Pulmonary artery endothelial cell (primary cell): ENCODE data around the gene AMT. TPM values are rescaled to one million over a fixed set of nuclear protein-coding genes. Genes with fewer than 3 reads are reported as not detected.

Source experiments
- DNase-seq: peaks from one replicate; pipeline ENCODE4 v3.0.0-alpha.2; 2011; ENCODE audit warnings: low read depth, low spot score
- total RNA-seq: library from RNA; depleted of rRNA; stranded (reverse); fragments of >200 nt; gene quantifications from 2 replicates; pipeline ENCODE4 v1.2.3, GENCODE V29; 2014

The AMT gene, protein sequence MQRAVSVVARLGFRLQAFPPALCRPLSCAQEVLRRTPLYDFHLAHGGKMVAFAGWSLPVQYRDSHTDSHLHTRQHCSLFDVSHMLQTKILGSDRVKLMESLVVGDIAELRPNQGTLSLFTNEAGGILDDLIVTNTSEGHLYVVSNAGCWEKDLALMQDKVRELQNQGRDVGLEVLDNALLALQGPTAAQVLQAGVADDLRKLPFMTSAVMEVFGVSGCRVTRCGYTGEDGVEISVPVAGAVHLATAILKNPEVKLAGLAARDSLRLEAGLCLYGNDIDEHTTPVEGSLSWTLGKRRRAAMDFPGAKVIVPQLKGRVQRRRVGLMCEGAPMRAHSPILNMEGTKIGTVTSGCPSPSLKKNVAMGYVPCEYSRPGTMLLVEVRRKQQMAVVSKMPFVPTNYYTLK
- 0.33 and 0.53 TPM in 2 replicates for total RNA-seq

DNA sequence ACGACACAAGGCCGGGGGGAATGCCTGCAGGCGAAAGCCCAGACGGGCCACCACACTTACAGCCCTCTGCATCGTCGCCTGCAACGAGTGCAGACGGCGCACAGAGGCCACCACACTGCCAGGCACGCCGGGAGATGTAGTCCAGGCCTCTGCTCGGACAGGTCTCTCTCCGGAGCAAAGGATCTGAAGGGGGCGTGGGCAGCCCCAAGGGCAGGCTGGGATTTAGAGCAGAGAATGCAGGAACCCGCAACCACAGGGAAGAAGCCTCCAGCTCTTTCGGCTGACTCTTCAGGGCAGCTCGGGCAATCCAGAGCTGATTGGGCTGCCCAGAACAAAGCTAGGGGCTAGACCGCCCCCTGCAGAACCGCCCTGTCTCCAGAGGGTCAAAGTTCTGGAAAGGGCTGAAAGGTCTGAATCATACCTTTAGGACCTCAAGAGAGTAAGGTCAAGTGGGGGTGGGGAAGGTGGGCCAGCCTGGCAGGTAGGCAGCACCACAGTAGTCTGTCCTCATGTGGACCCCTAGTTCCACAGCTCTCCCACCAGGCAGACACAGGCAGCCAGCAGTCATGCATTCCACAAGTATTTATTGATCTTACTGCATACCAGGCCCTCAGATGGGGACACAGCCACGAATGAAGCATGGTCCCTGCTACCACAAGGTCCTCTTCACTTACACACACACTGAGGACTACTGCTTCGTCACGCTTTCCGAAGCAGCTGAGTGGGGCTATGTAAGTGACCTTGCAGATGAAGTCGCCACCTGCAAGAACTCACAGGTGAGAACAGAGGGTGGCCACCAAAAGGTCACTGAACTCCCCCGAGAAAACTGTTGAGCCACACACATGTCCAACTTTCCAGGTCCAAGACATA is at the start of gene AMT:
Gene AMT, minus strand, starts transcription at position 95 of the 870 bp plus-strand sequence. Its CDS starts 23 bp downstream, at position 72.
- DNase-seq = no peak

DNA sequence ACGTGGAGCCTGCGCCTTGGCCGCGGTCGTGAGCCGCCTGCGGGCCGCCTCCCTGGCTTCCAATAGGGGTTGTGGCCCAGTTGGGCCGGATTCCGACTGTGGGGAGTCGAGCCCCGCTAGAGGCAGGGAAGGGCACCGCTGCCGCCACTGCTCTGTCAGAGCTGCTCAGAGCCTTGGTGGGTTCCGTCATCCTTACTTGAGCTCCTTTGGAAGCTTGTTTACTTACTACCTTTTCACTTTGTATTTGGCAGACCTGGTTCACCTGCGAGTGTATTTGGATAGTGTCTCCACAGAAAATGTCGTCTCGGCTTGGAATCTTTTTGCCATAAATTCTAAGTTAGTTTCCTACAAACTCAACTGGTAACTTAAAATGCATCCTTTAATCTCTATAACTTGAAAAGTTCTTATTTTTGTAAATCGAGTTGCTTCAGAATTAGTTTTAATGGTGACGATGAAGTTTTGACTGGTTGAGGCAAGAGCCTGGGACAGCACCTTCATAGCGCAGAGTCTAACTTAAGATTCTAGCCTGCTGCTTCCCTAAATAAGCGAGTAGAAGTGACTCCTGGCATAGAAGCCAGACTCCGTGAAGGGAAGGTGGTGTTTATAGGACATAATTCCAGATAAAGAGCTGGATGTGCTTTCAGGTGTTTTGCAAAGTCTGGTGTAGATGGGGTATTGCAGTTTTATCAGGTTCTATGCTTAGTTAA is 48.6 kb upstream of the AMT start:
- DNase-seq = no peak

DNA sequence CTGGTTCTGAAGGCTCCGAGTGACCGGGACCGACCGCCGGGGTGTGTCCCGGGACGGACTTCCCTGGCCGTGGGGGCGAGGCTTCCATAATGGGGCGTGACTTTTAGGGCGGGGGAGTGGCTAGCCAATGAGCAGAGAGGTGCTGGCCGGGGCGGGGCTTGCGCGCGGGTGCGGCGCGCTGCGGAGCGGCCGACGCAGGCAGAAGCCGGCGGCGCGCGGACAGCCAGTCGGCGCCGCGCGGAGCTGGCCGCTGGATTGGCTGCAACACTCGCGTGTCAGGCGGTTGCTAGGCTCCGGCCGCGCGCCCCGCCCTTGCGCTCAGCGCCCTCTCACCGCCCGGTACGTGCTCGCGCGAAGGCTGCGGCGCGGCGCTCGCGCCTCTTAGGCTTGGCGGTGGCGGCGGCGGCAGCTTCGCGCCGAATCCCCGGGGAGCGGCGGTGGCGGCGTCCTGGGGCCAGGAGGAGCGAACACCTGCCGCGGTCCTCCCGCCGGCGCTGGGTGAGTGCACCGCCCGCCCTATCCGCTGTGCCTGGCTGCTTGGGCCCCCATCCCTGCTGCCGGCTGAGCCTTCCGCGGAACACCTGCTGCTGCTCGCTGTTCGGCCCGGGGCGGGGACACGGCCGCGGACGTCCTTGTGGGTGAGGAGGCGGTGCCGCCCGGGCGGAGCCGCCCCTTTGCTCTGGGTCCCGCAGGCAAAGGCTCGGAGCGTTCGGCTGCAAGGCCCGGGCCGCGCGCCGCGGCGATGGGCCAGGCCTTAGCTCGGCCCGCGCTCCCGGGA is 47.9 kb upstream of the AMT start, which contains the start of gene DAG1:
Gene DAG1, plus strand, starts transcription at position 332 of the 778 bp plus-strand sequence. CDS start 40,268 bp downstream, outside the sequence.
- DNase-seq = peak; percentile 85

DNA sequence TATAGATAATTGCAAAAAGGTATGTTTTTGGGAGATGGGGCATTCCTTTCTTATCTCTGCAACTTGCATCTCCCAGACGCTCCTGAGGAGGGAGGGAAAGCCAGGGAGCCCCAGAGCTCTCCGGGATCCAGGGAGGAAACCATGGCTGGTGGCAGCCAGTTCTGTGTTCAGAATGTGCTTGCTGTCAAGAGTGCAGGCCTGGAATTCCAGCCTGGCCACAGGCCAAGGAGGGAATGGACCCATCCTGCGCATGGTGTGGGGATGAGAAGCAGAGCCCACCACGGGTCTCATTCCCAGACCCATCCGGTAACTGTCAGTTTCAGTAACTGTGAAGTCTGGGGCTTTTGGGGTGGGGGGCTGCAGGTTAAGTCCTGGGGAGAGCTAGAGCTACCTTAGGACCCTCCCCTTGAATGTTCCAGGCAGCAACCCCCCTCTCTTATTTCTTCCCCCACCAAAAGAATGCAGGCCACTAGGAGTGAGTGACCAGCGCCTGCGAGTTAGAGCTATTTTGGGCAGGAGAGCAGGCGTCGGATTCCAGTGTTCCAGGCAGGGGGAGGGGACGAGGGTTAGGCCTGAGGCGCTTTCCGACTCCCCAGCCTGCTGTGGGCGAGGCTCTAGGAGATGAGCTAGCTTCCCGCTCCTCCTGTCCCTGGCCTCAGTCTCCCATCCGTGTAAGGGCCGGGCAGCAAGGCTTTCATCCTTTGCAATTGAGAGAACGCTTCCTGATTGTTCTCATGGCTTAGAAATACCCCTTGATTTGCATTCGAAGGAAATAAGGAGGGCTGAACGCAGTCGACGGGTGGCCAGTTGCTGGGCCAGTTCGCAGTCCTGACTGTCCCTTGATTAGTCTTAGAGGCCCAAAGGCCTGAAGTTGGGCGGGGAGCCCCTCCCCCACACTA is 47.0 kb upstream of the AMT start:
- DNase-seq = no peak

DNA sequence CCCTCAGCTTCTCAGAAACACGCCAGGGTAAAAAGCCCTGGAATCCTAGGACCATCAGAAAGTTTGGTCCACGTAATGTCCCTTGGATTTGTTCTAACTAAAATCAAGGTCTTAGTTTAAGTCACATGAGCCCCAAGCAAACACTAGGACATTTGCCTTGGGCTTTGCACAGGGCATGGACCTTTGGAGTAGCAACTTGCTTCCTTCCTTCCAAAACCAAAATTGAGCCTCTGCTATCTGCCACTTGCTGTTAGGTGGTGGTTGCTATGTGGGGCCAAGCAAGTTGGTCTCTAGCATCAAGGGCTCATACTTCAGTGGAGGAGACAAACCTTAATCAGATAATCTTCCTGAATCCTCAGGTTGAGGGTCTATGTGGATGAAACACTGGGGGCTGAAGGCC is 43.8 kb upstream of the AMT start:
- no peak for DNase-seq

DNA sequence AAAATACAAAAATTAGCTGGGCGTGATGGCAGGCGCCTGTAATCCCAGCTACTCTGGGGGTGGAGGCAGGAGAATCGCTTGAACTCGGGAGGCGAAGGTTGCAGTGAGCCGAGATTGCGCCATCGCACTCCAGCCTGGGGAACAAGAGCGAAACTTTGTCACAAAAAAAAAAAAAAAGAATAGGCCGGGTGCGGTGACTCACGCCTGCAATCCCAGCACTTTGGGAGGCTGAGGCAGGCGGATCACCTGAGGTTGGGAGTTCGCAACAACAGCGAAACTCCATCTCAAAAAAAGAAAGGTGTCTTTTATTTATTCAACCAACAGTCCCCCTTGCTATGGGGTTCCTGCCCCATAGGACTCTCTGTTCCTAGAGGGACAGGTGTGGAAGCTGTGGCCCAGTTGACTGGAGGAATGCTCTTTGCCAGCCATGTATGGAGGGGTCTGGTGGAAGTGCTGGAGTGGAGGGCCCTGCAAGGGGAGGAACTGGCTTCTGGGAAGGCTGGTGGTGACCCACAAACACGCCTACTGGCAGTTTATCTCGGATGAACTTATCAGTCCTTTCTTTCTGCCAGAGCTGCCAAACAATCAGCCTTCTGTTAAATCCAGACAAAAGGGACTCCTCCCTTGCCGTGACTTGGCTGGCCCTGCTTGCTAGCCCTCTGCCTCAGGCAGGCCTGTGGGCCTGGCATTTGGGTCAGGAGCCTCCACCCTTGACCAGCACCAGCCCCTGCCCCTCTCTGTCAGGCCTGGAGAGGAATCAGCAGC is 43.2 kb upstream of the AMT start:
- no peak for DNase-seq

DNA sequence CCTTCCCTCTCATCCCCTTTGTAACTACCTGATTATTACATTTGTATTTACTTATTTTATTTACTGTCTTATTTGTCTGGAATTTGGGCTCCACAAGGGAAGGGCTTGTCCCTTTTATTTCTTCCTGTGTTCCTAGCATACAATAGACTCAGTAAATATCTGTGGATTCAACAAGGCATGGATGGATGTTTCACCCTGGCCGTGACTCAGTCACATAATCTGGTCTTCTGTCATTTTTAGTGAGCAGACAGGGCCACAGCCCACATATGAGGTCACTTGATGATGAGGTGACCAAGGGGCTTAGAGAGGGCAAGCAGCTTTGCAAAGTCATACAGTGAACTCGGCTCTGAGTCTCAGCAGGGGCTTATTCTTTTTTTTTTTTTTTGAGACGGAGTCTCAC is 39.9 kb upstream of the AMT start:
- DNase-seq = no peak

DNA sequence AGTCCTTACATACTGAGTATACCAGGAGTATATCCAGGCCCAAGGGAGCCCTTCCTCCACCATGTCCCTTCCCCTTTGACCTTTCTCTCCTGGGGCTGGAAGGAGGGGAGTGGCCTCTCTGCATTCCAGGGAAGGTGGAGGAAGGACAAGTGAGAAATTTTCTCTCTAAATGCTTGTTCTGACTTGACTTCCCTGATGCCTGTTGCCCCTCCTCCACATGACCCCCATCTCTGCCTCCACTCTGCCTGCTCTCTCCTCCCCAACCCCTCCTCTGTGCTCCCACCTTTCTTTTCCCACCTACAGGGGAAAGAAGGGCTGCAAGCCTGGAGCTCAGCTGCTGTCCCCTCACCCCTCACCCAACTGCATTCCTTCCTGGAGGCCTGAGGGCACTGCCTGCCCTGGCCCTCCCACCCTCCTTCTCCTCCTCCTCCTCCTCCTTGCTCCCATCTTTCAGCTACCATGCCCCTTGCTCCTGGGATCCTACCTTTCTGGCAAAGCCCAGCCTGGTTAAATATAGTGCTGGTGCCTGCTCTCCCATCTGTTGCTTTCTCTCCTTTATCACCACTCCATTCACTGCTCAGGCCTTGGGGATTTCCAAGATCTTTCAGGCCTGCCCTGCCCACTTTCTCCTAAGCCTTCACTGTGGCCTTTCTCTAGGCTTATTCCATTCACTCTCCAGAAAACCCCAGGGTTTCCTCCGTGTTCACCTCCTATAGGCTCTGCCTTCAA is 39.3 kb upstream of the AMT start:
- DNase-seq = no peak

DNA sequence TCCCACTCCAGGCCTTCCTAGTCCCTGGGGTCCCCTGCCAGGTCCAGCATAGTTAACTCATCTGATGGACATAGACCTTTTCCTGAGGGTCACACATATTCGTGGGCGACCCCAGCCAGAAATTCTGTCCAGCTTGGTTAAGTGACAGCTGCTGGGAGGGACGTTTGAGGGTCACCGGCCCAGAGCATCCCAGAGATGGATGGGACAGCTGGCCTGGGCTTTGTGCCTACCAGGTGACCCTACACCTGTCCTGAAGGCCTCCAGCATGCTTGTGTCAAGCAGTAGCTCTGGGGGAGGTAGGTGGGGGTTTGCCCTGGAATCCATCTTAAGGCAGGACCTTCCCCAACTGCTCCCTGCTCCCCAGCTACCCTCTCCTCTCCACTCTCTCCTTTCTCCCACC is 38.7 kb upstream of the AMT start:
- no peak for DNase-seq

DNA sequence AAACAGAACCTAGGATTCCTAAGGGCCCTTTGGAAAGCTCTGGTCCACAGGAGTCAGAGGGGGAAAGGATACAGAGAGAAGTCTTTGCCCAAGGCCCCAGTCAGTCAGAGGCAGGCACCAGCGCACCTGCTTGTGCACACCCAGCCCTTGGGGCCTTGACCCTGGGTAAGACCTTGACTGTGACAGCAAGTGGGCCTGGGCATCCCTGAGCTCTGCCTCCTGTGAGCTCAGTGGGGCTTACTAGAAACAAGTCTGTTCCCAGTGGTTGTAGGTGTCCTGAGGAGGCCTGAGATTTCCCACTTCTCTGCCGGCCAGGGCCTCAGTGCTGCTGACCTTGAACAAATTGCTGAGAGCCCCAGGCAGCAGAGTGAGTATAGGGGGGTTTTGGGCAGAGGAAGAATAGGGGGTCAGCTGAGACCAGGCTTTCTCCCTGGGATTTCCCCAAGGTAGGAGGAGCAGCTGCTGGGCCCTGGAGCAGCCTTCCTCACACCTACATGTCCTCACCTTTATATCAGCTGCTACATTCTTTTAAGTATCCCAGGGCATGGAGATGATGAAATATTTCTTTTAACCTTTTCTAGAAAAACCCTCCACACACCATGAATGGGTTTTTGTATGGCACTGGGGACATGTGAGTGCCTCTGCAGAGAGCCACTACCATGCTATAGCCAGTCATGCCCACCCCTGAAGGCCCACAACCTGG is 38.1 kb upstream of the AMT start:
- no peak for DNase-seq

DNA sequence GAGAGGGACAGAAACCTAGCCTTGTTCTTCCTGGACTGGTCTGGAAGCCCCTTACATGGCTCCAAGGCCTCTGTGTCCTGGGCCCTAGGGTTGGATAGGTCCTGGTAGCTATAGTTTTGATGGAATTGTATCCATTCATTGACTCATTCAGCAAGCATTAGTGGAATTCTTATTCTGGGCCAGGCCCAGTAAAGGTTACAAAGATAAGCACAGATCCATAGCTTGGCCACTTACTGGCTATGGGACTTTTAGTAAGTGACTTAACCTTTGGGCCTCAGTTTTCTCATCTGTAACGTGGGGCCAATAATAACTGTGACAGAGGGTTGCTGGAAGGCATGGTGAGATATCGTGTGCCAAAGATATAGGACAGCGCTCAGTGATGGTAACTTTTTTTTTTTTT is 34.2 kb upstream of the AMT start:
- DNase-seq = no peak

DNA sequence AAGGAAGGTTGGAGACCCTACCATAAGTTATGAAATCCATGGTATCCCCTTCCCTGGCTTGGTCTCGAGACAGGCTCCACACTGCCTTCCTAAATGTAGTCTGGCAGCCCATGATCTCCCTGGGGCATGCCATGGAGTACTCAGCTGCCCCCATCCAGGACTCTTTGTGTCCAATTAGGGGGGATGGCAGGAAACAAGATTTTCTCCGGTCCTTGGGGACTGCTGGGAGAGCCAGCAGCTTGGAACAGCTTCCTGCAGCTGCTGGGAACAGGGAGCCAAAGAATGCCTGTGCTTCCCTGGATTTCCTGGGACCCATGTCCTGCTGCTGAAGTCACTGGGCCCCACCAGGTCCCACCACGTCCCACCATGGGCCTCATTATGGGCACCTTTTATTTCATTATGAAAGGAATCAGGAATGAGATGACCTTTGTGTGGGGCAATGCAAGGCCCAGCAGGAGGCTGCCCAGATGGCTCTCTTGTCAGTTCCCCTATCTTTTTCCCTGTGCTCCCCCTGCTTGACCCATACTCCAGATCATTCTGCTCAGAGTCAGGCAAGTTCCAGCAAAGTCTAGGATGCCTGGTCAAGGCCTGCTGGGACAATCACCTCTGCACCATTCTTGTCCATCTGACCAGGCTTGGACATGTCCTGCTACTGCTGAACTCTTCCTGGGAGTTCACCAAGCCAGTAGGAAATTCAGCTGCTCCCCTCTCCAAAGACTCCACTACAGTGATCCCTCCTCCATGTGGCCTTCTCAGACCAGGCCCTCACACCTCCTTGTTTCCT is 32.8 kb upstream of the AMT start:
- DNase-seq = no peak

DNA sequence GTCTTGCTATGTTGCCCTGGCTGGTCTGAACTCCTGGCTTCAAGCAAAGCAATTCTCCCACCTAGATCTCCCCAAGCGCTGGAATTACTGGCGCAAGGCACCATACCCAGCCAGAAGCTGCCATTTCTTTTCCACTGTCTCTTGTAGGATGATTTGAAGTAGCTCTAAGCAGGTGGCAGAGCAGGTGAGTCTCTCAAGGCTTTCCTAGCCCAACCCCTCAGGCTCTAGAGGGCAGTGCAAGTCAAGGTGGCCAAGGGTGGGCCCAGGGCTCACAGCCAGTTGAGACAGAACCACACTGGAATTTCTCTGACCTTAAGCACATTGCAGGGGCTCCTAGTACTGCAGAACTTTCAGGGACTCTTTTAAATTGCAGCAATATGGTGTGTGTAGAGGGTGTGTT is 32.2 kb upstream of the AMT start:
- DNase-seq = no peak

DNA sequence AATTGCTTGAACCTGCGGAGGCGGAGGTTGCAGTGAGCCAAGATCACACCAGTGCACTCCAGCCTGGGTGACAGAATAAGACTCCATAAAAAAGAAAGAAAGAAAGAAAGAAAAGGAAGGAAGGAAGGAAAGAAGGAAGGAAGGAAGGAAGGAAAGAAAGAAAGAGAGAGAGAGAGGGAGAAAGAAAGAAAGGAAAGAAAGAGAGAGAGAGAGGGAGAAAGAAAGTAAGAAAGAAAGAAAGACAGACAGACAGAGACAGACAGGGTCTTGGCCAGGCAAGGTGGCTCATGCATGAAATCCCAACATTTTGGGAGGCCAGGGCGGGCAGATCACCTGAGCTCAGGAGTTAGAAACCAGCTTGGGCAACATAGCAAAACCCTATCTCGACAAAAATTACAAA is 31.3 kb upstream of the AMT start:
- no peak for DNase-seq

DNA sequence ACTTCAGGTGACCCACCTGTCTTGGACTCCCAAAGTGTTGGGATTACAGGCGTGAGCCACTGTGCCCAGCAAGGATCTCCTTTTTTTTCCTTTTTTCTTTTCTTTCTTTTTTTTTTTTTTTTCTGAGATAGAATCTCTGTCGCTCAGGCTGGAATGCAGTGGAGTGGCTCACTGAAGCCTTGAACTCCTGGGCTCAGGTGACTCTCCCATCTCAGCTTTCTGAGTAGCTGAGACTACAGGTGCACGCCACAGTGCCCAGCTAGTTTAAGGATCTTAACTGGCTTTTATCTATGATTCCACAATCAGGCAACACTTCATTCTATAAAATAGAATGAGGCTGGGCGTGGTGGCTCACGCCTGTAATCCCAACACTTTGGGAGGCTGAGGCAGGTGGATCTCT is 23.1 kb upstream of the AMT start:
- DNase-seq = no peak

DNA sequence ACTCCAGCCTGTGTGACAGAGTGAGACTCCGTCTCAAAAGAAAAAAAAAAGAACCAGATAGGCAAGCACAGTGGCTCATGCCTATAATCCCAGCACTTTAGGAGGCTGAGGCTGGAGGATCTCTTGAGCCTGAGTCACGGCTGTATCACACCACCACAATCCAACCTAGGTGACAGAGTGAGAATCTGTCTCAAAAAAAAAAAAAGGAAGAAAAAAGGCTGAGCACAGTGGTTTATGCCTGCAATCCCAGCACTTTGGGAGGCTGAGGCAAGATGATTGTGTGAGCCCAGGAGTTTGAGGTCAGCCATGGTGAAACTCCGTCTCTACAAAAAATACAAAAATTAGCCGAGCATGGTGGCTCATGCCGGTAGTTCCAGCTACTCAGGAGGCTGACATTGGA is 12.5 kb upstream of the AMT start:
- no peak for DNase-seq

DNA sequence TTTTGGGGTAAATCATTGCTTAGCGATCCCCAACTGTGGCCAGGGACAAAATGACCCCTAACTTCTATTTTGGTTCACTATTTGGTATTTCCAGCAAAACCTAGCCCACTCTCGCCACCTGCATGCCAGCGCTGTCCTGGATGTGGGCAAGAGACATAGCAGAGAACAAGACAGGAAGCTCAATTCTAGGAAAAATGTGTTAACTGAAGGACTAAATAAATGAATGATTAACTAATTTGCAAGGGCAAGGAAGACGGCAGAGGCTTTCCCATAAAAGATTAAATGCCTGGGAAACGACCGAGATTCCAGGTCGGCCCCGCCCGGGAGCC is 6.4 kb upstream of the AMT start:
- DNase-seq = no peak
